SIG-M5 (cell line): ENCODE measurements around the gene ZMAT3.
"Not testable (repeated sequence)": the region's sequence is repeated elsewhere in the genome, so short reads cannot be mapped to it uniquely, and the experiment has no call there.

Source experiments
- DNase-seq: peaks from one replicate; lab custom pipeline; 2025; lab: John Stamatoyannopoulos, UW

Gene ZMAT3, protein sequence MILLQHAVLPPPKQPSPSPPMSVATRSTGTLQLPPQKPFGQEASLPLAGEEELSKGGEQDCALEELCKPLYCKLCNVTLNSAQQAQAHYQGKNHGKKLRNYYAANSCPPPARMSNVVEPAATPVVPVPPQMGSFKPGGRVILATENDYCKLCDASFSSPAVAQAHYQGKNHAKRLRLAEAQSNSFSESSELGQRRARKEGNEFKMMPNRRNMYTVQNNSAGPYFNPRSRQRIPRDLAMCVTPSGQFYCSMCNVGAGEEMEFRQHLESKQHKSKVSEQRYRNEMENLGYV

DNA sequence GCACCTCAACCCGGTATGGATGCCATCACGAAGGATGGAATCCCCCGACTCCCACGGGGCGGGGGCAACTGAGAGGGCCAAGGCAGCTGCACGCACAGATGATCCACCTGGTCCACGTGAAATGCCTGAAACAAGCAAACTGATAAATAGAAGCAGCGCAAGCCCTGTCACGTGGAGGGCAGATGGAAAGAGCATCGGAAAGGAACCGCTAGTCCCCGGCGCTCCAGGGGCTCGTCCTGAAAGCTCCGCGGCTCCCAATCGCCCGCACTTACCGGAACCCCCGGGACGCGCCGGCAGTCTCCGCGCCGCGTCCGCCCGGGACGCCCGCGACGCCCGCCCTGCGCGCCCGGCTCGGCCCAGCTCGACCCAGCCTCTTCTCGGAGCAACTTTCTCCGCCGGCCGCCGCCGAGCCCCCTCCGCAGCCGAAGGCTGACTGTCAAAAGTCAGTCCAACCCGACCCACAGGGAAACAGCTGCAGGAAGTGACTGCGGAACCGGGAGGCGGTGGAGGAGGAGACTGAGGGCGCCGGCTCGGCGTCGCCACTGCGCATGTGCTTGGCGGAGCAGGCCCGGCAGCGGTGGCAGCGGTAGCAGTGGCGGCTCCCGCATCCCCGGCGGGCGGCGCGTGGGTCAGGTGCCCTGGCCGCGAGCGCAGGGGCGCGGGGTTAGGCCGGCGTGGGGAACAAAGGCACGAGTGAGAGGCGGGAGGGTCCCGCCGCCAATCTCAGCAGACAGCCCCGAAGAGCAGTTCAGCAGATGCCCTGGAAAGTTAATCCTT is at the start of gene ZMAT3:
TSS of gene ZMAT3 (minus strand) at position 487 of the 777 bp plus-strand sequence. CDS start 4,057 bp downstream, outside the sequence.
- no peak for DNase-seq

DNA sequence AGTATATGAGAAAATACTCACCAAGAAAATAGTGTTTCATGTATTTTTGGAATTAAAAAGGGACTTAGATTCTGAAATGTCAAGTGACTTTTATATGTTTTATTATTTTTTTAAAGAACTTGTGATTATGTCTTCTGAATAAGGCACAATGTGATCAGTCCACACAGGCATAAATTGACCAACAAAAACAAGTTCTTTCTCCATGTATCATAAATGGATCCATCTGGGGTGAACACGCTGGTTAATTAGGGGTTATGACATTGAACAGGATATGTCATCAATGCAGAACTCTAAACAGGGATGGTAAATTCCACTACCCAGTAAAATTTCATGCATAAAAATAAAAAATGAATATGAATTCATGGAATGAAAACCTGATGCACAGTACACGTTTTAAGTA is 45.2 kb upstream of the ZMAT3 start:
- DNase-seq = no peak

DNA sequence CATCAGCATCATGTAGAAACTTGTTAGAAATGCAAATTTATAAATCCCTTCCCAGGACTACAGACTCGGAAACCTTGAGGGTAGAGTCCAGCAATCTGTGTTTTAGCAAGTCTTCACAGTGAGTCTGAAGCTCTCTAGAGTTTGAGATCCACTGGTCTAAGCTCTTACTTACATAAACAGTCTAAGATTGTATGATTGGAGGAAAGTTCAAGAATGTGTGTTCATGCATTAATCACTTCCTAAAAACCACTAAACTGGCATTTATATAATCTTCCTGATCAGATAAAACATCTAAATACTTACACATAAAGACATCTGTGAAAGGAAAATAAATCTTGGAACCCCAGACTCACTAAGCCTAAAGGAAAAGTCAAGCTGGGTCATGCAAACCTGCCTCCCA is 43.8 kb upstream of the ZMAT3 start:
- not testable (repeated sequence) for DNase-seq

DNA sequence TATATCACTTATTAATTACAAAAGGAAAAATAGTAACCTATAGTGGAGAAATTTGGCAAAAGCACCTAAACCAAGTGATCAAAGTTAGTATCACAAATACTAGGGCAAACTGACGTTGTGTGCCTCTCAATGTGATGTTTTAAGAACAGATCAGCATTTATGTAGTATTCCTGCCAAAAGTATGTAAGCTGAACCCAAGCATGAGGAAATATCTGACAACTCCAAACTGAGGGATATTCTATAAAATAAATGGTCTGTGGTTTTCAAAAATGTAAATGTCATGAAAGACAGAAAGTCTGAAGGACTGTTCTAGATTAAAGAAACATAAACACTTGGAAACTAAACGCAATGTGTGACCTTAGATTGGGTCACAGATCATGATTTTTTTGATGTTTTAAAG is 42.3 kb upstream of the ZMAT3 start:
- no peak for DNase-seq

DNA sequence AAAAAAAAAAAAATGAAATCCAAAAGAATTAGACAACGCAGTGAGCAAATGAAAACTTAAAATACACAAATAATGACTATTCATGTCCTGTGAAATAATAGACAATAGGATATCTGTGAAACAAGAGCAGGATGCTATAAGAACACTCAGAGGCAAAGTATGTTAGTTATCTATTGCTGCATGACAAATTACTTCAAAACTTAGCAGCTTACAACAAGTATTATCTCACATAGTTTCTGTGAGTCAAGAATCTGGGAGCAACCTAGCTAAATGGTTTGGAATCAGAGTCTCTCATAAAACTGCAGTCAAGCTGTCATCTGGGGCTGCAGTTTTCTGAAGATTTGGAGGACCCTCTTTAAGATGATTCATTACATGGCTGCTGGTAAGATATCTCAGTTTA is 36.5 kb upstream of the ZMAT3 start:
- no peak for DNase-seq

DNA sequence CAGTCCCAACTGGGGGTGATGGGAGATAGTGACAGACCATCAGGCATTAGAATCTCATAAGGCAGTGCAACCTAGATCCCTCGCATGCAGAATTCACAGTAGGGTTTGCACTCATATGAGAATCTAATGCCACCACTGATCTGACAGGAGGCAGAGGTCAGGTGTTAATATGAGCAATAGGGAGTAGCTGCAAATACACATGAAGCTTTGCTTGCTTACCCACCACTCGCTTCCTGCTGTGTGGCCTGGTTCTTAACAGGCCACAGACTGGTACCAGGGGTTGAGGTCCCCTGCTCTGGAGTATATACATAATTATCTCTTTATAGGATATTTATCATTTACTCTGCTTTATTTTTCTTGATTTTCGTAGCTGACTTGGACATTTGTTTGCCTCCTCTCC is 36.0 kb upstream of the ZMAT3 start:
- DNase-seq = no peak

DNA sequence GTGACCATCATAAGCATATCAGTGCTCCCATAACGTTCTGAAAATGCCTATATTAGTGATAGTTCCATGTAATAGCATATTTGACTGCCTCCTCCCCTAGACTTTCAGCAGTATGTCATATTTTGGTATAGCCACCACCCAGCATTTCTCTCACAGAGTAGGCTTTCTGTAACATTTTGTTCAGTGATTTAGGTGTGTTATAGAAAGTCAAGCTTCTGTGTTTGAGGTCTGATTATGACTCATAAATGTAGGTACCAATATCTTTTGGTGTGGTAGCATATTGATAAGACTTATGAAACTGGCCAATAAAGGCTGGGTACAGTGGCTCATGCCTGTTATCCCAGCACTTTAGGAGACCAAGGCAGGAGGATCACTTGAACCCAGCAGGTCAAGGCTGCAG is 34.3 kb upstream of the ZMAT3 start:
- DNase-seq = no peak

DNA sequence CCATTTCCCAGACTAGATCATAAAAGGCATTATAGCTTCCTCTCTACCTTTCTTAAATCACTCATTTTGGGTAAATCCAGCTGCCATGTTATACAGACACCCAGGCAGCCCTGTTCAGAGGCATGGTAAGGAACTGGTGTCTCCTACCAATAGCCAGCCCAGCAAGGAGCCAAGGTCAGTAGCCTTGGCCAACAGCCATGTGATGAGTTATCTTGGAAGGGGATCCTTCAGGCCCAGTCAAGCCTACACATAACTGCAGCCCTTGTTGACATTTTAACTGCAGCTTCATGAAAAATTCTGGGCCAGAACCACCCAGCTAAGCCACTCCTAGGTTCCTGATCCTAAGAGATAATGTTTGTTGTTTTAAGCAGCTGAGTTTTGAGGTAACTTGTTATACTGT is 29.0 kb upstream of the ZMAT3 start:
- no peak for DNase-seq

DNA sequence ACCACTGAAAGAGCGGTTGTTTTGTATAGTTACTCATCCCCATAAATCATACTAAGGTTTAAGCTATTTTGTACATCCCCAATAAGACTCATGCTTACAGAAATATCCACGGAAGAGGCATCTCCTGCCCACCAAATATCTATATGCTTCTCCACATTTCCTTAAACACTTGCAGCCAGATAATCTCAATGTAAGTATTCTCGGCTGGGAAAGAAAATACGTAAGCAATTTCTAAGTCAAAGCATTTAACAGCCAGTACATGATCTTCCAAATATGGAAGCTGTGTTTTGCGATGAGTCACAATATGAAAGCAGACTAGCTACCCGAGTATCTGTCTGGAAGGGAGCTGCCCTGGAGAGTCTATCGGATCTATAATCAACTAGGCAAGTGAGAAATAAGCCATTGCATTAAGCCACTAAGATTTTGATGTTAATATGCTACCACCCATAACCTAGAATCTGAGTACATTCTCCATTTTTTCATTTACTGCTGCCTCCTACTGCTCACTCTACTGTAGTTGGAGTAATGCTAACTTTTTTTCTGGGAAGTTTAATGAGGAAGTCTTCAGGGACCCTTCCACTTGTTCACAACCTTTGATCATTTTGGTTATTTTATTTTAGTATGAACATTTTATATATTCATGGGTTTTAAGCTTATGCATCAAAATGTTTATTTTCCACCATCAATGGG is 26.9 kb upstream of the ZMAT3 start:
- DNase-seq = no peak

DNA sequence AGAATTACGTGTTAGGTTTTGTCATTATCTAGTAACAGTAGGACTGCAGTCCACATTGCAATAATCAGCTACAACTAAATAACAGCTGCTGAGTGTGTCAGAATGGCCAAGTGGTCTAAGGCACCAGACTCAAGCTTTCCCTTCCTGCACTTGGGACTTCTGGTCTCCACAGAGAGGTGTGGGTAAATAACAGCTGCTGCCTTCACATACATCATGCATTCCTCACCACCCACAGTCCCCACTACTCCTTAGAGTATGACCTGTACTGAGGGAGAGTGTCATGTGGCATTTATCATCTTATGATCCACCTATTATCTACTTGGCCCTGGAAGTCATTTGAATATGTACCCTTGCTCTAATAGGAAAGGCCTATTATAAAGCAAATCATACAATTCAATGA is 22.2 kb upstream of the ZMAT3 start:
- no peak for DNase-seq

DNA sequence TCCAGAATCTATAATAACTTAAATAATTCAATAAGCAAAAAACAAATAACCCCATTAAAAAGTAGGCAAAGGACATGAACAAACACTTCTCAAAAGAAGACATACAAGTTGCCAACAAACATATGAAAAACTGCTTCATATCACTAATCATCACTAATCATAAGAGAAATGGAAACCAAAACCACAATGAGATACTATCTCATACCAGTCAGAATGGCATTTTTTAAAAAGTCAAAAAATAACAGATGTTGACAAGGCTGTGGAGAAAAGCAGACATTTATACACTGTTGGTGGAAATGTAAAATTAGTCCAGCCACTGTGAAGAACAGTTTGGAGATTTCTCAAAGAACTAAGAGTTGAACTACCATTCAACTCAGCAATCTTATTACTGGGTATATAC is 19.5 kb upstream of the ZMAT3 start:
- DNase-seq = no peak

DNA sequence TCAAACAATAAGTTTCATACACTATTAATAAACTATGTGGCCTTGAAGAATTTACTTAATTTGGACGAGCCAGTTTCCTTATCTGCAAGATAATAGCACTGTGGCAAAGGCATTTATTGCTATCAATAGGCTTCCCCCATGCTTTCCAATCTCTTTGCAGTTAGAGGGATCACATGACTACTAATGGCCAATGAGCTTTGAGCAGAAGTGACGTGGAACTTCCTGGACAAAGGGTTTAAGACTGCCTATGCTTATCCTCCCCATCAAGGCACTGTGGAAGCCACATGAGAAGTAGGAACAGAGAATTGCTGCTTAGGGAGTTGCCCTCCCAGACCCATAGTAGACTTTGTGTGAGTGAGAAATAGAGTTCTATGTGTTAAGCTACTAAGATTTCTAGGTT is 16.7 kb upstream of the ZMAT3 start:
- no peak for DNase-seq

DNA sequence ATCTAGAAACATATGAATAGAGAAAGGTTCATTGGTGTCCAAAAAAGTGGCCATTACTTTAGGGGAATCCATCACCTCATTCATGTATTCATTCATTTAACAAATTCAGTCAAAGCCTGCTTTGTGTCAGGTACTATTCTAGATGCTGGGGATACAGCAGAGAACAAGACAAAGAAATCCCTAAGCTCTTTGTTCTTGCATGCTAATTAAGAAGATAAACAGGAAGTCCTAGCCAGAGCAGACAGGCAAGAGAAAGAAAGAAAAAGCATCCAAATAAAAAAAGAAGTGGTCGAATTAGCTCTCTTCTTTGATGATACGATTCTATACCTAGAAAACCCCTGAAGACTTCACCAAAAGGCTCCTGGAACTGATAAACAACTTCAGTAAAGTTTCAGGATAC is 12.4 kb upstream of the ZMAT3 start:
- no peak for DNase-seq

DNA sequence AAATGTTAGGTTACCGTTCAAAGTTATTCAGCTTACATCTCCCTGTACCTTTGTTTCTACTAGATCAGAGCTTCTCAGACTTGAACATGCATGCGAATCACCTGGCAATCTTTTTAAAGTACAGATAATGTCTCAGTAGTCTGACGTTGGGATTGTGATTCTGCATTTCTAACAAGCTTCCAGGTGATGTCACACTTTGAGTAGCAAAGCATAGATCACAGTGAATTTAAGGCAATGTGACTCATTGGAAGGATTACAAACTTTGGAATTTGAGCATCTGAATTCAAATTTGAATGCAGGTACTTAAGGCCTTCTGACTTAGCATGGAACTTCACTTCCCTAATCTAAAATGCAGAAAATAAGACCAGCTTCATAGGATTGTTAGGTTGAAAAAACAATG is 10.8 kb upstream of the ZMAT3 start:
- DNase-seq = no peak

DNA sequence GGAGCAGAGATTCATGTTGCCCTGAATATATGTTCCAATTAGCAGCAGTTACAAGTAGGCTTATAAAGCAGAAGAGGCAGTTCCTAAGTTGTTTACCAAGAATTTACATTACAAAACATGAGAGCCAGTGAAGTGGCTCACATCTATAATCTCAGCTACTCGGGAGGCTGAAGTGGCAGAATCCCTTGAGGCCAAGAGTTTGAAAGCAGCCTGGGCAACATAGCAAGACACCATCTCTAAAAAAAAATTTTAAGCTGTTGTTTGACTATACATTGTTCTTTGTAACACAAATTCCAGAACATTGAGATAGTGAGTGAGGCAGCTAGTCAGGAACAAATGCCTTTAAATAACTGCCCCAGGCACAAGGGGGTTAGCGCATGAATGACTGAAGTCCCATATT is 10.3 kb upstream of the ZMAT3 start:
- DNase-seq = no peak

DNA sequence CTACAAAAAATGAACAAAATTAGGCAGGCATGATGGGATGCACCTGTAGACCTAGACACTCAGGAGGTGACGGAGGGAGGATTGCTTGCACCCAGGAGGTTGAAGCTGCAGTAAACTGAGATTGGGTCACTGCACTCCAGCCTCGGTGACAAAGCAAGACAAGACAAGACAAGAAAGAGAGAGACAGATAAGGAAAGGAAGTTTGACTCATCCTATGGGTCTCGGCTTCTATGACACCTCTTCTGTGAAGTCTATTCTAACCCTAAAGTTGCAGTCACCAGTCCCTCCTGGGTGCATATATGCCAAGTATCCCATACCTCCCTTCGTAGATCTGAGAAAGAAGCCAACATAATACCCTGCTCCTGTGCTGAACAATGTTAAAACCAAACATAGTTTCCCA is 7.9 kb upstream of the ZMAT3 start:
- no peak for DNase-seq

DNA sequence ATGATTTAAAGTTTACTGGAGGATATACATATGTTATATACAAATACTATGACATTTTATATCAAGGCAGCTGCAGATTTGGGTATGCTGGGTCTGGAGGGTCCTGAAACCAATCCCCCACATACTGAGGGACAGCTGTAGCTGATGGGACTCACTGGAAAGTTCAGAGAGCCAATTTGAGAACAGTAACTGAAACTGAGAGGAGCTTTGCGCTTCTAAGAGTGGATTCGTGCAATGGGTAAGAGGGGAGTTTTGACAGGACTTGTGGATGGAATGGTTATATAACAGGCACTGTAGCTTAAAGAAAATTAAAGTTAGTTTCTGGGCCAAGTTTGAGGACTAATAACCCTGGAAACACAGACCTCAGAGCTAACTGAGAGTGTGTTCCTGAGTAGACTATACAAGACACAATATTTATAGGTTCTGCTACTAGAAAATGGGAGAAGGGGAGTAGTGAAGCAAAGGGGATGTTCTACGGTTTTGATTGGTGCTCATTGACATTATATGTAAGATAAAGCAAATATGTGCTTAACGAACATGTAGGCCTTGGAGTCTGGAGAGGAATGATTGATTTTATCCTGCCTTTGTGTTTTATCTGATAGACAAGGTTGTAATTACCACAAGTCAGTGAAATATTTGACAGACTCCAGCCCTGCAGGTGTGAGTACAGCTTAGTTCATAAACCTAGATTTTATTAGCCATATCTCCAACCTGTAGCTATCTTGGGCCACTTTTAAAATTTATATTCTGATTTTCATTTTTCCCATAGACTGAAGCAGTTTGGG is 4.8 kb upstream of the ZMAT3 start:
- DNase-seq = no peak

DNA sequence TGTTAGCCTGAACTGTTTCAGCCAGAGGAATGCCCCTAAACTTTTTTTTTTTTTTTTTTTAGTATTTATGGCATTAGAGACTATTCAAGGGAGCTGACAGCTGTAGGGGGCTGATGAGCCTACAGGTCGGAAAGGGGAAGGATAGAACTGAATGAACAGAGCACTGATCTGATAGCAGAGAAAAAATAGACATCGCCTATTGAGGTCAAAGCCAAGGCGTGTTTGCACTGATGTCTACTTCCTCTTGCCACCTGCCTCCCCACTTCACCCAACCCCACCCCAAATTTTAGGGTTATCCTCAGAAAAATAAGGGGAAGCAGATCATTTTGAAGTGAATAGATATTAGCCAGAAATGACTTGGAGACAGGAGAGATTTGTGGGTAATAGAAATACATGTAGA is 3.0 kb upstream of the ZMAT3 start:
- no peak for DNase-seq

DNA sequence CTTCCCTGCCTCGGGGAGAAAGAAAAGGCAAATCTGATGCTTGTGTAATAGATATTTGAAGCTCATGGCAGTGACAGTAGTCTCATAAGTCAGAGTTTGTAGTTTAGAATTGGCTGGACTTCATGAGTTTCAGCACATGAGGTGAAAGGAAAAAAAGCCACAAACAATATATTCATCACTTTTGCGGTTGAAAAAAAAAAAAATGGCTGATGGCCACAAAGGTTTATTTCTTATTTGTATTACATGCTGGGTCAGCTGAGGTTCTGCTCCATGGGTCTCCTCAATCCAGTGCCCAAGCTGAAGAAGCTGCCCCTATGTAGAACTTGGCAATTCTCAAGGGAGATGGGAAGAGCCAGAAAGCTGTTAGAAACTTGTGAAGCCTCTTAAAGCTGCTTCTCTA is 2.2 kb upstream of the ZMAT3 start:
- DNase-seq = no peak

DNA sequence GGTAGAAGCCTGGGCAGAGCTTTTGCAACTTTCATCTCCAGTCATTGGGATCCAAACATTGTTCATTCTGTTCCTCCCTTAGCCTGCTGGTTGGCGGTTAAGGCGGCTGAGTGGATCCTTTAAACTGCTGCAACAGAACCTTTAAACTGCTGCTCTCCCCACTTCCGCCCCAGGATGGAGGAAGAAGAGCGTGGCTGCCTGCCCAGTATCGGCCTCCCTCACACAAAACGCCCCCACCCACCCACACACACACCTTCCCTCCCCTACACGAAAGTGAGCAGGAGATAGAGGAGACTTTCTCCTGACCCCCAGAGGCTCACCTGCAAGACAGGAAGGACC is 460 bp upstream of the ZMAT3 start:
- no peak for DNase-seq

DNA sequence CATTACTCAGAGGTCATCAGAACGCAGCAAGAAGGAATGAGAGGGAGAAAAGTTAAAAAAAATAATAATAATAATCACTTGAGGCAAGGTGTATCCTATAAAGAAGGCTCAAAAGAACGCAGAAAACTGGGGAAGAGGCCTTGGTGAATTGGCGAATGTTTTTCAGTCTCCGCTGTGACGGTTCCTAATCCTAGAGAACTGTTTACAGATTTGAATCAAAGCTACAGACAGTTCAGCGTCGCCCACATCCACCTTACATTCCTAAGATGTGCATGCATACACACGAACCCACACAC is 634 bp downstream of the ZMAT3 start:
- DNase-seq = no peak

DNA sequence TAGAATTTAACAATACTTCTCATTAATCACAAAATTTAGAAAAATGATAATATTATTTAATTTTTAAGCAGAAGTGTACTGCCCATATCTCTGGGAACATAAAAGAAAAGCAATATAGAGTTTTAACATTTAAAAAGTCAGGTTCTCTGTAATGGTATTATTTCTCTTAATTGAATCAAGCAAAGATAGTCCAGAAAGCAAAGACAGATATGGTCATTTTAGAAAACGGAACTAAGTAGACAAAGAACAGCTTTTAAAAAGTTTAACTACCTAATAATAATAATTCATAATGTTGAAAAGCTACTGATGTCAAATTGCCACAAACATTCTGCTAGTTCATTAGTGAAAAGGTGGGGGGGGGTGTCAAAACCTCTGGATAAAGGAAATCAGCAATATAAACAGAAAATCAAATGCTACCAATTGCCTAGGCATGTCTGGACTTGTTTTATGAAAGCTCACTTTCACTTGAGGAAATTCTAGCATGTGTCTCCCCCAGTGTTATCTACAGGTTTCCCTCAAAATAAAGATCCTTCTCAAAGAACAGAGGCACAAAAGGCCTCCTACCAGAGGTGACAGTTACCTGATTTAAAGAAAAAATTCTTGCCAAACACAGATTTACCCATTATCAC is 1.7 kb downstream of the ZMAT3 start:
- no peak for DNase-seq
